GM12878 (cell line): ENCODE data around the gene TMEM161B. TPM values are rescaled to one million over a fixed set of nuclear protein-coding genes. Genes with fewer than 3 reads are reported as not detected.
A peak's percentile ranks its signal among the peaks of the same experiment; 100 is the strongest.

ENCODE experiments used
- ATAC-seq: fragments of 200-7000 bp; cut with Tn5 transposase; 3 replicates; pipeline ENCODE4 v1.9.1; 2020; ENCODE audit warnings: mild to moderate bottlenecking, moderate library complexity
- BruUV-seq: library from RNA; stranded (reverse); fragments of 400-500 nt; replicated peaks from 2 replicates; lab custom pipeline; 2021; lab: Mats Ljungman, UMichigan
- CTCF ChIA-PET: fragments of 300-600 bp; sonication (Branson Sonifier 250); formaldehyde crosslinking; extraction: SDS; loops from one replicate; lab custom pipeline; 2021; ENCODE audit warnings: inconsistent platforms; lab: Yijun Ruan, JAX
- POLR2A ChIA-PET: fragments of 350-600 bp; formaldehyde crosslinking; extraction: SDS; loops from one replicate; lab custom pipeline; 2021; ENCODE audit warnings: inconsistent platforms; lab: Charles Lee
- RAD21 ChIA-PET: fragments of 300-600 bp; sonication (Branson Sonifier 250); formaldehyde crosslinking; loops from one replicate; lab custom pipeline; 2023; ENCODE audit warnings: antibody characterized with exemption; ENCODE audit not compliant: unreplicated experiment; lab: Charles Lee
- SMC1A ChIA-PET: fragments of 300-600 bp; sonication (Branson Sonifier 250); formaldehyde crosslinking; loops from one replicate; lab custom pipeline; 2023; ENCODE audit not compliant: unreplicated experiment, uncharacterized antibody; lab: Charles Lee
- DNase-seq: peaks from one replicate; pipeline ENCODE4 v3.0.0-alpha.2; 2011; ENCODE audit warnings: low read depth, low spot score
- FAIRE-seq: peaks from 3 replicates; lab custom pipeline; 2011; peaks lifted over from hg19 to GRCh38; lab: Jason Lieb, UNC
- H2AFZ ChIP-seq: 2 replicates; pipeline ENCODE4 v1.6.0; 2011; ENCODE audit warnings: low read depth, low read length, control low read depth; ENCODE audit not compliant: control insufficient read depth
- H3K27ac ChIP-seq: 2 replicates; pipeline ENCODE4 v1.5.1; 2011; ENCODE audit warnings: control low read depth; ENCODE audit not compliant: control insufficient read depth, insufficient read depth
- H3K27me3 ChIP-seq, 2 experiments: replicated peaks in 1 of 2; 2 replicates each; pipeline versions ENCODE4 v1.6.0 to v1.6.1; 2011; ENCODE audit warnings: low read length in 1 of 2; ENCODE audit not compliant: control insufficient read depth in 2 of 2, insufficient read depth in 2 of 2
- H3K36me3 ChIP-seq, 2 experiments: 2 replicates each; pipeline ENCODE4 v1.5.1; 2011; ENCODE audit warnings: low read length in 1 of 2; ENCODE audit not compliant: control insufficient read depth in 2 of 2, insufficient read depth in 2 of 2
- H3K4me1 ChIP-seq: 2 replicates; pipeline ENCODE4 v1.6.1; 2011; ENCODE audit warnings: mild to moderate bottlenecking, low read length, moderate library complexity, mixed read lengths; ENCODE audit not compliant: control insufficient read depth, insufficient read depth
- H3K4me2 ChIP-seq: 2 replicates; pipeline ENCODE4 v1.6.0; 2011; ENCODE audit warnings: control low read depth; ENCODE audit not compliant: control insufficient read depth, insufficient read depth
- H3K4me3 ChIP-seq: fragments of 200-600 bp; sonication (generic); 2 replicates; pipeline ENCODE4 v1.5.1; 2016
- H3K79me2 ChIP-seq: 2 replicates; pipeline ENCODE4 v1.6.0; 2011; ENCODE audit warnings: low read length; ENCODE audit not compliant: control insufficient read depth, insufficient read depth
- H3K9ac ChIP-seq: 2 replicates; pipeline ENCODE4 v1.8.0; 2011; ENCODE audit warnings: low read length, control low read depth, mixed read lengths; ENCODE audit not compliant: control insufficient read depth, insufficient read depth
- H3K9me3 ChIP-seq: replicated peaks from 3 replicates; pipeline ENCODE4 v1.5.1; 2011; ENCODE audit warnings: mild to moderate bottlenecking, low read length; ENCODE audit not compliant: control insufficient read depth, insufficient read depth
- H4K20me1 ChIP-seq: 2 replicates; pipeline ENCODE4 v1.6.0; 2011; ENCODE audit not compliant: control insufficient read depth, insufficient read depth
- ATF7 ChIP-seq: fragments of 450-650 bp; IDR thresholded peaks from 2 replicates; pipeline ENCODE4 v1.6.1; 2016; ENCODE audit warnings: low read depth, mild to moderate bottlenecking
- CHD2 ChIP-seq: IDR thresholded peaks from 2 replicates; pipeline ENCODE4 v1.6.1; 2011; ENCODE audit warnings: low read depth, low read length, improper control_type of control experiment, borderline replicate concordance
- FOS ChIP-seq: IDR thresholded peaks from 3 replicates; pipeline ENCODE4 v1.6.1; 2011; ENCODE audit warnings: borderline replicate concordance; ENCODE audit not compliant: insufficient read length; ENCODE audit errors: extremely low read depth
- IRF4 ChIP-seq: IDR thresholded peaks from 2 replicates; pipeline ENCODE4 v1.6.1; 2011; ENCODE audit warnings: low read depth, low read length
- JUND ChIP-seq: IDR thresholded peaks from 2 replicates; pipeline ENCODE4 v1.6.1; 2012; ENCODE audit warnings: low read depth, mild to moderate bottlenecking, low read length, improper control_type of control experiment, moderate library complexity
- NR2C2 ChIP-seq: IDR thresholded peaks from 2 replicates; pipeline ENCODE4 v1.6.1; 2011; ENCODE audit warnings: borderline replicate concordance, low read depth; ENCODE audit not compliant: control insufficient read depth, insufficient read length
- RAD51 ChIP-seq: fragments of 450-650 bp; IDR thresholded peaks from 2 replicates; pipeline ENCODE4 v1.6.1; 2016; ENCODE audit warnings: moderate library complexity, mild to moderate bottlenecking, inconsistent platforms
- SRF ChIP-seq, 2 experiments: IDR thresholded peaks; 2 replicates each; pipeline ENCODE4 v1.6.1; 2011; ENCODE audit warnings: low read depth in 2 of 2, low read length in 2 of 2, mild to moderate bottlenecking in 1 of 2, moderate library complexity in 1 of 2
- WGBS: methylation state at CpG from one replicate; pipeline ENCODE4 v1.1.6; 2016; ENCODE audit warnings: low lambda C conversion rate; ENCODE audit not compliant: insufficient replicate concordance, insufficient coverage; ENCODE audit errors: missing lambda C conversion rate; 5-methylcytosine and 5-hydroxymethylcytosine counted together
- in situ Hi-C: fragments of 300-500 bp; cut with MboI; formaldehyde crosslinking; loops from 9 replicates; pipeline ENCODE4 v1.14.3; 2018; ENCODE audit warnings: mixed read lengths
- intact Hi-C: fragments of 100-400 bp; cut with micrococcal nuclease; formaldehyde crosslinking; loops from one replicate; pipeline ENCODE4 v1.14.2; 2022; ENCODE audit not compliant: unreplicated experiment
- polyA plus RNA-seq, 11 experiments: library from polyadenylated mRNA; depleted of rRNA in 4 of 11; unstranded in 6 of 11; stranded (reverse) in 5 of 11; fragments of >200 nt; fragmentation: Nextera tagmentation in 4 of 11; fragmentation: Illumina TruSeq in 1 of 11; extraction: Ambion mirVana in 4 of 11; extraction: Trizol in 1 of 11; gene quantifications; 1 replicate in 1 of 11; 2 replicates in 10 of 11; pipeline versions ENCODE4 v1.2.1 to v1.2.3, GENCODE V29; 2011 to 2016; ENCODE audit warnings: inconsistent platforms in 2 of 11, missing spikeins in 2 of 11, low read depth in 1 of 11
- total RNA-seq, 4 experiments: library from RNA; depleted of rRNA in 3 of 4; stranded (reverse); fragments of >200 nt in 3 of 4; fragmentation: Illumina TruSeq in 1 of 4; extraction: Trizol in 1 of 4; gene quantifications; 2 replicates each; pipeline versions ENCODE4 v1.2.1 to v1.2.3, GENCODE V29; 2013 to 2021
- TF ChIP-seq, protein P1 (sequence below): fragments of 450-650 bp; IDR thresholded peaks from 2 replicates; pipeline ENCODE4 v1.6.1; 2017; ENCODE audit warnings: mild to moderate bottlenecking, low read depth, inconsistent platforms; ENCODE audit not compliant: poor library complexity, severe bottlenecking

Gene TMEM161B
- total and polyA plus RNA-seq, 10 of the 15 experiments (the other 5 are each of a cell fraction or from before 2014, with no cell fraction given): 13.8 to 38.9 (median 25.0) TPM

DNA sequence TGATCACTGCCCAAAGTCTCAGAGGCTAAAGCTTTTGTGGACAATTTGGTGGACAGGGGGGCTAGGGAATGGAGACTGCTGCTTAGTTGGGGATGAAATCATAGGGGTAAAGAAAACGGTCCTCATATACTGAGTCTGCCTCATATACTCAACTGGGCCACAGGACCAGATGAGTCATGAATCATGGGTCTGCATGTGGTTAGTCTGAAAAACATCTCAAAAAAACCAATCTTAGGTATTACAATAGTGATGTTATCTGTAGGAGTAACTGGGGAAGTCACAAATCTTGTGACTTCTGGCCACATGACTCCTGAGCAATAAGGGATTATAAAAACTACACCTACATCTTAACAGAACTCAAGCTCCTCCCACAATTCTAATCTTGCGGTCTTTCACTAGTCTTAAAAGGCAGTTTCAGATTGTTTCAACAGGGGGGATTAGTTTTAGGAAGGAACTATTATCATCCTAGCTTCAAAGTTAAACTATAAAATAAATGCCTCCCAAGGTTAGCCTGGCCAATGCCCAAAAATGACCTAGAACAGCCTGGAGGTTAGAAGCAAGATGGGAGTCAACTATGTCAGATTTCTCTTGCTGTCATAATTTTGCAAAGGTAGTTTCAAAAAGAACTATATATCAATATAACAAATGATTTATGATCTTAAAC is 17.5 kb downstream of the TMEM161B start:
- Histone ChIP-seq H4K20me1 (no peaks in the 10 kb centered on the region), H3K4me3 (no peak overlapping the region), H3K9me3 (no peaks in the 10 kb centered on the region; the same call in 1 of the 3 replicates), H3K27me3 (no peaks in the 10 kb centered on the region), H2AFZ (no peak overlapping the region), H3K36me3 (peaks cover 0 to 8% of the 10 kb centered on the region in 2 experiments; a peak in 1 of 4 replicates), H3K4me2 (no peak overlapping the region), H3K9ac (no peak overlapping the region), H3K27ac (no peak overlapping the region), H3K79me2 (peaks cover 72% of the 10 kb centered on the region), H3K4me1 (no peaks in the 10 kb centered on the region)
- WGBS: 56% methylated on average over 2 of the region's 2 CpGs
- POLR2A ChIA-PET: no interaction called here
- CTCF ChIA-PET: no interaction called here
- ATAC-seq (peak; percentile 83), FAIRE-seq (no peak), DNase-seq (no peak)
- RAD21 ChIA-PET: no interaction called here
- in situ Hi-C loops (no loop called here), intact Hi-C loops (no loop called here)
- no TSS peak for BruUV-seq
- SMC1A ChIA-PET: interaction anchor here (1.0 to 1.6 kb wide), 2 partner anchors 11 to 16 kb away, joined by 4 to 6 read pairs; no protein-coding TSS in a partner anchor
- TF ChIP-seq ATF7 (peak; percentile 41; the same call in 1 of the 2 replicates), JUND (no peak), IRF4 (no peak), CHD2 (no peak), FOS (no peak), RAD51 (peak; percentile 62; the same call in 1 of the 2 replicates)

DNA sequence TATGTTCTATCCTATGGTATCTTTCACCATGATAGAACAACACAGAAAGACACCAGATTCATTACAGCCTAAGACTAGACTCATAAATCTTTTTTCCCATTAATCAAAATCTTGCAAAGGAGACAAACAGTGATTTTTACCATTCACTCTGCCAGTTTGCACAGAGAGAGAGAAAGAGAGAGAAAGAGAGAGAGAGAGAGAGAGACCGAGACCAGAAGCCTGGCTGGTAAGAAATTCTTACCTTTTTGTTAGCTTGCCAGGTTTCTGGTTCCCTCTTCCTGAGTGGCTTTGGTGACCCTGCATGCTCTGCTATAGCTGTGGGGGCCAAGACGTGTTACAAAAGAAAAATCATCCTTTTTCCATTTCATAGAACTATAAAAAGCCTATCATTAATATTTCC is 18.6 kb downstream of the TMEM161B start:
- ChIA-PET POLR2A (no interaction called here), RAD21 (no interaction called here), SMC1A (interaction anchor here (1.6 kb wide), 1 partner anchor 17 kb away, joined by 6 read pairs; no protein-coding TSS in a partner anchor), CTCF (no interaction called here)
- DNase-seq: no peak
- TF ChIP-seq NR2C2 (no peak), SRF (IDR thresholded peaks at IDR 0.05; ENCODE audit: low read depth in 2 of 2, low read length in 2 of 2) (no peak)
- TF ChIP-seq, protein P1, sequence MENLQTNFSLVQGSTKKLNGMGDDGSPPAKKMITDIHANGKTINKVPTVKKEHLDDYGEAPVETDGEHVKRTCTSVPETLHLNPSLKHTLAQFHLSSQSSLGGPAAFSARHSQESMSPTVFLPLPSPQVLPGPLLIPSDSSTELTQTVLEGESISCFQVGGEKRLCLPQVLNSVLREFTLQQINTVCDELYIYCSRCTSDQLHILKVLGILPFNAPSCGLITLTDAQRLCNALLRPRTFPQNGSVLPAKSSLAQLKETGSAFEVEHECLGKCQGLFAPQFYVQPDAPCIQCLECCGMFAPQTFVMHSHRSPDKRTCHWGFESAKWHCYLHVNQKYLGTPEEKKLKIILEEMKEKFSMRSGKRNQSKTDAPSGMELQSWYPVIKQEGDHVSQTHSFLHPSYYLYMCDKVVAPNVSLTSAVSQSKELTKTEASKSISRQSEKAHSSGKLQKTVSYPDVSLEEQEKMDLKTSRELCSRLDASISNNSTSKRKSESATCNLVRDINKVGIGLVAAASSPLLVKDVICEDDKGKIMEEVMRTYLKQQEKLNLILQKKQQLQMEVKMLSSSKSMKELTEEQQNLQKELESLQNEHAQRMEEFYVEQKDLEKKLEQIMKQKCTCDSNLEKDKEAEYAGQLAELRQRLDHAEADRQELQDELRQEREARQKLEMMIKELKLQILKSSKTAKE: no peak
- Histone ChIP-seq H3K36me3 (peaks cover 0 to 8% of the 10 kb centered on the region in 2 experiments; a peak in 1 of 4 replicates), H2AFZ (no peak overlapping the region), H3K4me3 (no peak overlapping the region), H3K79me2 (peaks cover 68% of the 10 kb centered on the region), H4K20me1 (no peaks in the 10 kb centered on the region), H3K9ac (no peak overlapping the region), H3K4me2 (no peak overlapping the region), H3K27ac (no peak overlapping the region), H3K4me1 (no peaks in the 10 kb centered on the region), H3K27me3 (no peaks in the 10 kb centered on the region), H3K9me3 (no peaks in the 10 kb centered on the region; the same call in 1 of the 3 replicates)
- WGBS: 100% methylated on average over 2 of the region's 2 CpGs
- in situ Hi-C loops: no loop called here
- FAIRE-seq: no peak
- intact Hi-C loops: no loop called here
- BruUV-seq: no TSS peak
- ATAC-seq: no peak
